HAP-1 (cell line): ENCODE measurements around the gene ATRIP.
"Not testable (repeated sequence)": the region's sequence is repeated elsewhere in the genome, so short reads cannot be mapped to it uniquely, and the experiment has no call there.

Experiments used
- DNase-seq, 2 experiments: peaks; one replicate each; pipeline ENCODE4 v3.0.0-alpha.2; 2016 to 2020; ENCODE audit warnings: low spot score in 2 of 2
- H3K27me3 ChIP-seq: fragments of 250-450 bp; sonication (Bioruptor Pico); 2 replicates; pipeline ENCODE4 v1.5.1; 2020; ENCODE audit warnings: low read depth, mild to moderate bottlenecking, moderate library complexity
- H3K36me3 ChIP-seq: fragments of 250-450 bp; sonication (Bioruptor Pico); replicated peaks from 2 replicates; pipeline ENCODE4 v1.5.1; 2020; ENCODE audit warnings: mild to moderate bottlenecking
- H3K4me1 ChIP-seq: fragments of 250-450 bp; sonication (Bioruptor Pico); 2 replicates; pipeline ENCODE4 v1.5.1; 2020; ENCODE audit warnings: mild to moderate bottlenecking
- H3K4me3 ChIP-seq: fragments of 250-450 bp; sonication (Bioruptor Pico); 2 replicates; pipeline ENCODE4 v1.5.1; 2020; ENCODE audit warnings: mild to moderate bottlenecking, moderate library complexity
- H3K9me3 ChIP-seq: fragments of 250-450 bp; sonication (Bioruptor Pico); 2 replicates; pipeline ENCODE4 v1.5.1; 2020; ENCODE audit warnings: mild to moderate bottlenecking, moderate library complexity
- in situ Hi-C: fragments of 300-500 bp; cut with MboI; formaldehyde crosslinking; loops from 3 replicates; pipeline ENCODE4 v1.14.3; 2020; ENCODE audit warnings: low sequenced_read_pairs, inconsistent platforms, mixed read lengths

ATRIP gene

GRCh38 chr3:48446043-48446424, 503 bp upstream of the ATRIP start:
- Histone ChIP-seq H3K36me3 (peaks cover 47% of the 10 kb centered on the region), H3K27me3 (no peaks in the 10 kb centered on the region), H3K4me3 (peak overlapping the region; percentile 95), H3K4me1 (peaks cover 24% of the 10 kb centered on the region), H3K9me3 (no peaks in the 10 kb centered on the region)
- DNase-seq = no peak
- in situ Hi-C loops = no loop called here

- H3K4me3 ChIP-seq = no peak overlapping the region
- H3K27me3 ChIP-seq = no peaks in the 10 kb centered on the region
- no peak for DNase-seq
- no peaks in the 10 kb centered on the region for H3K9me3 ChIP-seq
- in situ Hi-C loops = no loop called here
- peaks cover 14% of the 10 kb centered on the region for H3K4me1 ChIP-seq
- H3K36me3 ChIP-seq = peaks cover 58% of the 10 kb centered on the region
Measured at GRCh38 chr3:48451270-48451669, 4.7 kb downstream of the ATRIP start.

GRCh38 chr3:48456456-48456855, 9.9 kb downstream of the ATRIP start:
- no peak overlapping the region for H3K4me3 ChIP-seq
- H3K9me3 ChIP-seq = no peaks in the 10 kb centered on the region
- DNase-seq = no peak
- in situ Hi-C loops = no loop called here
- no peaks in the 10 kb centered on the region for H3K4me1 ChIP-seq
- no peaks in the 10 kb centered on the region for H3K27me3 ChIP-seq
- H3K36me3 ChIP-seq = peaks cover 84% of the 10 kb centered on the region

GRCh38 chr3:48459331-48459730, 12.8 kb downstream of the ATRIP start:
- no peak for DNase-seq
- Histone ChIP-seq H3K9me3 (no peaks in the 10 kb centered on the region), H3K4me3 (no peak overlapping the region), H3K36me3 (peaks cover 59% of the 10 kb centered on the region), H3K4me1 (no peaks in the 10 kb centered on the region), H3K27me3 (no peaks in the 10 kb centered on the region)
- in situ Hi-C loops = no loop called here

GRCh38 chr3:48459773-48460516, 13.4 kb downstream of the ATRIP start:
- Histone ChIP-seq H3K9me3 (no peaks in the 10 kb centered on the region), H3K27me3 (no peaks in the 10 kb centered on the region), H3K4me3 (no peak overlapping the region), H3K36me3 (peaks cover 55% of the 10 kb centered on the region), H3K4me1 (no peaks in the 10 kb centered on the region)
- DNase-seq = no peak
- in situ Hi-C loops = no loop called here

- no peak for DNase-seq
- Histone ChIP-seq H3K4me1 (no peaks in the 10 kb centered on the region), H3K9me3 (no peaks in the 10 kb centered on the region), H3K4me3 (no peak overlapping the region), H3K27me3 (no peaks in the 10 kb centered on the region), H3K36me3 (peaks cover 55% of the 10 kb centered on the region)
- in situ Hi-C loops = no loop called here
Measured at GRCh38 chr3:48460517-48460902, 14.0 kb downstream of the ATRIP start.

- in situ Hi-C loops, H3K4me3 ChIP-seq, H3K4me1 ChIP-seq, H3K9me3 ChIP-seq, DNase-seq, H3K27me3 ChIP-seq: not testable (repeated sequence)
- H3K36me3 ChIP-seq = peaks cover 57% of the 10 kb centered on the region
Measured at GRCh38 chr3:48461767-48462166, 15.2 kb downstream of the ATRIP start.

- H3K4me1 ChIP-seq = peaks cover 7% of the 10 kb centered on the region
- H3K27me3 ChIP-seq = no peaks in the 10 kb centered on the region
- no peak overlapping the region for H3K4me3 ChIP-seq
- no peak for DNase-seq
- H3K36me3 ChIP-seq = peaks cover 62% of the 10 kb centered on the region
- in situ Hi-C loops = no loop called here
- H3K9me3 ChIP-seq = no peaks in the 10 kb centered on the region
Measured at GRCh38 chr3:48463703-48464102, 17.2 kb downstream of the ATRIP start.

GRCh38 chr3:48464713-48465221, 18.2 kb downstream of the ATRIP start:
- in situ Hi-C loops = no loop called here
- Histone ChIP-seq H3K4me3 (no peak overlapping the region), H3K4me1 (peaks cover 7% of the 10 kb centered on the region), H3K9me3 (no peaks in the 10 kb centered on the region), H3K36me3 (peaks cover 62% of the 10 kb centered on the region), H3K27me3 (no peaks in the 10 kb centered on the region)
- DNase-seq = no peak

GRCh38 chr3:48465237-48465530, 18.6 kb downstream of the ATRIP start:
- H3K9me3 ChIP-seq = no peaks in the 10 kb centered on the region
- no peak overlapping the region for H3K4me3 ChIP-seq
- H3K27me3 ChIP-seq = no peaks in the 10 kb centered on the region
- no peak for DNase-seq
- H3K4me1 ChIP-seq = peaks cover 7% of the 10 kb centered on the region
- H3K36me3 ChIP-seq = peaks cover 58% of the 10 kb centered on the region
- in situ Hi-C loops = no loop called here

- in situ Hi-C loops = no loop called here
- Histone ChIP-seq H3K27me3 (no peaks in the 10 kb centered on the region), H3K4me3 (no peak overlapping the region), H3K9me3 (no peaks in the 10 kb centered on the region), H3K4me1 (peaks cover 7% of the 10 kb centered on the region), H3K36me3 (peaks cover 52% of the 10 kb centered on the region)
- peak; percentile 42 to 86 for DNase-seq
Measured at GRCh38 chr3:48465531-48466378, 19.2 kb downstream of the ATRIP start.

- H3K4me1 ChIP-seq = peaks cover 7% of the 10 kb centered on the region
- H3K4me3 ChIP-seq = no peak overlapping the region
- no peaks in the 10 kb centered on the region for H3K27me3 ChIP-seq
- H3K9me3 ChIP-seq = no peaks in the 10 kb centered on the region
- in situ Hi-C loops = no loop called here
- DNase-seq = no peak
- H3K36me3 ChIP-seq = peaks cover 46% of the 10 kb centered on the region
Measured at GRCh38 chr3:48466386-48467109, 20.0 kb downstream of the ATRIP start.

GRCh38 chr3:48467110-48467454, 20.5 kb downstream of the ATRIP start:
- no peak overlapping the region for H3K4me3 ChIP-seq
- DNase-seq = no peak
- in situ Hi-C loops = no loop called here
- H3K9me3 ChIP-seq = no peaks in the 10 kb centered on the region
- peaks cover 12% of the 10 kb centered on the region for H3K4me1 ChIP-seq
- H3K36me3 ChIP-seq = peaks cover 46% of the 10 kb centered on the region
- H3K27me3 ChIP-seq = no peaks in the 10 kb centered on the region
